Right lobe of liver (tissue), 6 donors: Measurements from ENCODE around the gene ELOVL6. TPM values are rescaled to one million over a fixed set of nuclear protein-coding genes. Genes with fewer than 3 reads are reported as not detected.

Experiments used
- ATAC-seq, 4 donors: fragments of 200-7000 bp; cut with Tn5 transposase; one replicate each; pipeline ENCODE4 v1.9.1; 2020; ENCODE audit warnings: mild to moderate bottlenecking in 4 of 4, moderate library complexity in 4 of 4
- DNase-seq, 3 donors: peaks; one replicate each; pipeline ENCODE4 v3.0.0-alpha.2; 2020
- H3K27ac ChIP-seq, 3 donors: fragments of 200-600 bp; one replicate each; pipeline ENCODE4 v1.8.0; 2022
- H3K27me3 ChIP-seq, 2 donors: fragments of 200-600 bp; one replicate each; pipeline ENCODE4 v1.8.0; 2022
- H3K36me3 ChIP-seq, 4 donors: fragments of 200-600 bp; sonication (generic) in 1 of 4; one replicate each; pipeline versions ENCODE4 v1.5.1 to v1.8.0; 2017 to 2022; ENCODE audit warnings: control low read depth in 1 of 4
- H3K4me1 ChIP-seq, 4 donors: fragments of 200-600 bp; sonication (generic) in 1 of 4; one replicate each; pipeline versions ENCODE4 v1.5.1 to v1.8.0; 2017 to 2022; ENCODE audit warnings: control low read depth in 1 of 4
- H3K4me3 ChIP-seq, 3 donors: fragments of 200-600 bp; one replicate each; pipeline ENCODE4 v1.8.0; 2022
- H3K9me3 ChIP-seq, 4 donors: fragments of 200-600 bp; sonication (generic) in 1 of 4; one replicate each; pipeline versions ENCODE4 v1.5.1 to v1.8.0; 2017 to 2022; ENCODE audit warnings: control low read depth in 1 of 4
- CTCF ChIP-seq, 4 donors: fragments of 200-600 bp in 3 of 4; fragments of 450-650 bp in 1 of 4; IDR thresholded peaks; one replicate each; pipeline versions ENCODE4 v1.5.1 to v1.8.0; 2016 to 2022; ENCODE audit warnings: antibody characterized with exemption in 4 of 4, mild to moderate bottlenecking in 2 of 4
- POLR2A ChIP-seq: fragments of 450-650 bp; IDR thresholded peaks from one replicate; pipeline ENCODE4 v1.6.1; 2017; ENCODE audit warnings: antibody characterized with exemption, mild to moderate bottlenecking
- WGBS: methylation state at CpG from one replicate; pipeline ENCODE4 v1.1.6; 2018; ENCODE audit warnings: low coverage, low lambda C conversion rate; ENCODE audit not compliant: insufficient coverage; ENCODE audit errors: missing lambda C conversion rate; 5-methylcytosine and 5-hydroxymethylcytosine counted together
- intact Hi-C, 2 donors: fragments of 100-400 bp; cut with DNase I; formaldehyde crosslinking; loops; one replicate each; pipeline versions ENCODE4 v1.11.2 to v1.14.1; 2022
- total RNA-seq, 6 experiments: library from RNA; depleted of rRNA in 2 of 6; stranded (reverse); fragments of >200 nt in 2 of 6; fragmentation: NEBNext Ultra II Directional in 3 of 6; extraction: Animal tissue kit (Norgen Biotek cat#: 25700) in 3 of 6; gene quantifications; one replicate each; pipeline versions ENCODE4 v1.1.0 to v1.2.4, GENCODE V29; 2016 to 2023
- donor health status: DM: no; HTN: yes; CAD: no.
- donor health status: DM: no; HTN: no; CAD: no.
- donor health status: DM: no; HTN: no; CAD: no.
- donor health status: DM: no; HTN: yes; CAD: no.
- donor health status: DM: no; HTN: yes; CAD: no.

ELOVL6 gene
- total RNA-seq, 6 experiments from 2014 or later, result 21.5 to 94.8 (median 31.2) TPM

- no peak overlapping the region for H3K27ac ChIP-seq
- intact Hi-C loops, result no loop called here
Measured at GRCh38 chr4:110200689-110201088, 2.3 kb upstream of the ELOVL6 start.

GRCh38 chr4:110198049-110198434 lies 373 bp downstream of the ELOVL6 start:
- TF ChIP-seq CTCF (IDR thresholded peaks at IDR 0.05) (no peak), POLR2A (no peak)
- intact Hi-C loops, result no loop called here
- ATAC-seq (peak in 1 of 4 donors; percentile 1), DNase-seq (no peak)
- under 1% methylated on average over 9 of the region's 24 CpGs for WGBS
- Histone ChIP-seq H3K27me3 (no peaks in the 10 kb centered on the region), H3K9me3 (no peaks in the 10 kb centered on the region), H3K4me3 (peak overlapping the region; percentile 71 to 98 (median 84)), H3K27ac (peak overlapping the region; percentile 87 to 91 (median 88)), H3K4me1 (peaks cover 0 to 47% (median 15%) of the 10 kb centered on the region in 4 donors), H3K36me3 (no peaks in the 10 kb centered on the region)

More at GRCh38 chr4:110200689-110201088, 2.3 kb upstream of the ELOVL6 start:
- Histone ChIP-seq H3K36me3 (no peaks in the 10 kb centered on the region), H3K4me1 (peaks cover 0 to 24% (median 5%) of the 10 kb centered on the region in 4 donors), H3K27me3 (no peaks in the 10 kb centered on the region), H3K9me3 (no peaks in the 10 kb centered on the region), H3K4me3 (no peak overlapping the region)
- ATAC-seq (no peak), DNase-seq (no peak)
- no peak for TF ChIP-seq CTCF (IDR thresholded peaks at IDR 0.05)
- TF ChIP-seq POLR2A, result no peak
- 54% methylated on average over 2 of the region's 2 CpGs for WGBS

- Histone ChIP-seq H3K27ac (peak overlapping the region; percentile 87 to 91 (median 88)), H3K36me3 (no peaks in the 10 kb centered on the region), H3K4me1 (peaks cover 0 to 52% (median 17%) of the 10 kb centered on the region in 4 donors), H3K4me3 (peak overlapping the region; percentile 71 to 98 (median 84)), H3K9me3 (no peaks in the 10 kb centered on the region), H3K27me3 (no peaks in the 10 kb centered on the region)
- WGBS, result under 1% methylated on average over 23 of the region's 26 CpGs
- ATAC-seq, result peak; percentile 2 to 15 (median 7)
- TF ChIP-seq CTCF (IDR thresholded peaks at IDR 0.05) (no peak), POLR2A (no peak)
- intact Hi-C loops, result no loop called here
- DNase-seq, result peak; percentile 54 to 80 (median 70)
Measured at GRCh38 chr4:110197529-110198042, 829 bp downstream of the ELOVL6 start.

GRCh38 chr4:110196871-110197528 lies 1.4 kb downstream of the ELOVL6 start:
- WGBS, result 1% methylated on average over 9 of the region's 47 CpGs
- intact Hi-C loops, result no loop called here

More at GRCh38 chr4:110196871-110197528, 1.4 kb downstream of the ELOVL6 start:
- H3K36me3 ChIP-seq, result no peaks in the 10 kb centered on the region
- H3K27ac ChIP-seq, result peak overlapping the region; percentile 87 to 91 (median 88)
- H3K27me3 ChIP-seq, result no peaks in the 10 kb centered on the region
- DNase-seq, result peak; percentile 60 to 66 (median 61)
- peak; percentile 7 to 22 (median 16) for ATAC-seq
- peaks cover 0 to 55% (median 17%) of the 10 kb centered on the region in 4 donors for H3K4me1 ChIP-seq
- H3K4me3 ChIP-seq, result peak overlapping the region; percentile 71 to 98 (median 84)
- peak; percentile 54 for TF ChIP-seq POLR2A
- TF ChIP-seq CTCF (IDR thresholded peaks at IDR 0.05), result no peak
- H3K9me3 ChIP-seq, result no peaks in the 10 kb centered on the region
